ENCODE results near the gene ELOVL7. TPM values are rescaled to one million over a fixed set of nuclear protein-coding genes. Genes with fewer than 3 reads are reported as not detected.

Gene ELOVL7
- total RNA-seq, 3 donors from 2014 or later = 8.9 to 33.7 (median 15.9) TPM

GRCh38 chr5:60710362-60710761 lies 133.7 kb downstream of the ELOVL7 start:
- TF ChIP-seq CTCF (IDR thresholded peaks at IDR 0.05) = no peak
- ATAC-seq (no peak), DNase-seq (no peak)
- Histone ChIP-seq H3K4me3 (no peak overlapping the region), H3K36me3 (ENCODE audit: low read depth) (no peaks in the 10 kb centered on the region), H3K9me3 (no peaks in the 10 kb centered on the region), H3K4me1 (ENCODE audit: low read depth) (no peaks in the 10 kb centered on the region)
- intact Hi-C loops (cut with DNase I, micrococcal nuclease) = no loop called here

GRCh38 chr5:60705144-60705543 lies 138.9 kb downstream of the ELOVL7 start:
- DNase-seq (no peak), ATAC-seq (no peak)
- Histone ChIP-seq H3K9me3 (no peaks in the 10 kb centered on the region), H3K4me1 (ENCODE audit: low read depth) (peaks cover 6% of the 10 kb centered on the region), H3K4me3 (no peak overlapping the region), H3K36me3 (ENCODE audit: low read depth) (no peaks in the 10 kb centered on the region)
- no peak for TF ChIP-seq CTCF (IDR thresholded peaks at IDR 0.05)
- intact Hi-C loops (cut with DNase I, micrococcal nuclease) = no loop called here

- ATAC-seq (no peak), DNase-seq (no peak)
- no peak overlapping the region for H3K4me3 ChIP-seq
- peaks cover 8% of the 10 kb centered on the region for H3K4me1 ChIP-seq (ENCODE audit: low read depth)
- no peaks in the 10 kb centered on the region for H3K36me3 ChIP-seq (ENCODE audit: low read depth)
- no peaks in the 10 kb centered on the region for H3K9me3 ChIP-seq
- intact Hi-C loops (cut with DNase I, micrococcal nuclease) = no loop called here
- no peak for TF ChIP-seq CTCF (IDR thresholded peaks at IDR 0.05)
These were observed 140.1 kb downstream of the ELOVL7 start for GRCh38 chr5:60703944-60704343.

Other genes with a start within 250 kb of the ELOVL7 start
- gene DEPDC1B, start 144.1 kb downstream of the ELOVL7 start, total RNA-seq = 1 to 10 TPM; 3.4 to 9.8 (median 4.5) TPM
- gene ERCC8, start 100.8 kb upstream of the ELOVL7 start, total RNA-seq = 1 to 10 TPM; 8.2 to 9.1 (median 8.8) TPM
- 10 to 100 TPM; 12.8 to 29.9 (median 19.5) TPM for gene NDUFAF2, start 100.9 kb upstream of the ELOVL7 start, total RNA-seq